Measurements from ENCODE around the gene MED16.
A peak's percentile ranks its signal among the peaks of the same experiment; 100 is the strongest.

DNA sequence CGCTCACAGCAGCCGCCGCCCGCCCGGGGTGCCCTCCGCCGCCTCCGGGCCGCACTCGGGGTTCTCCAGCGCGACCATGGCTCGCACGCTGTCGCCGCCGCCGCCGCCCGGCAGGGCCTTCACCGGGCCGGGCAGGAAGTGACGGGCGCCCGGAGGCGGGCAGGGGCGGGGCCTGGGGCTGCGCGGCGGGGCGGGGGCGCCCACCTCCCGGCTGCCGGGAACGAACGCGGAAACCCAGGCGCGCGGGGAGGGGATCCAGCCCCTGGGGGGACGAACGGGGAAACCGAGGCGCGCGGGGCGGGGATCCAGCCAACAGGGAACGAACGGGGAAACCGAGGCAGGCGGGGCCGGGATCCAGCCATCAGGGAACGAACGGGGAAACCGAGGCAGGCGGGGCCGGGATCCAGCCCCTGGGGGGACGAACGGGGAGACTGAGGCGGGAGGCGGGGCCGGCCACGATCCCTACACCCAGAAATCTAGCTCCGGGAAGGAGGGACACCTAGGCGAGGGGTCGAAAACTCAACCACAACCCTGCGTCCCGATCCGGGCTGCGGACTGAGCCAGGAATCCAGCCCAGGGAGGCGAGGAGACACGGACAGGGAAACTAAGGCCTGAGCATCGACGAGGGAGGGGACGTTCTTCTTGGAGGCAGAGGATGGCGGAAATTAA lies 20.2 kb upstream of the MED16 start, which contains the start of gene R3HDM4:
- peak; percentile 5 to 42 for TF ChIP-seq POLR2A (IDR thresholded peaks at IDR 0.05)
- TF ChIP-seq, protein P1, sequence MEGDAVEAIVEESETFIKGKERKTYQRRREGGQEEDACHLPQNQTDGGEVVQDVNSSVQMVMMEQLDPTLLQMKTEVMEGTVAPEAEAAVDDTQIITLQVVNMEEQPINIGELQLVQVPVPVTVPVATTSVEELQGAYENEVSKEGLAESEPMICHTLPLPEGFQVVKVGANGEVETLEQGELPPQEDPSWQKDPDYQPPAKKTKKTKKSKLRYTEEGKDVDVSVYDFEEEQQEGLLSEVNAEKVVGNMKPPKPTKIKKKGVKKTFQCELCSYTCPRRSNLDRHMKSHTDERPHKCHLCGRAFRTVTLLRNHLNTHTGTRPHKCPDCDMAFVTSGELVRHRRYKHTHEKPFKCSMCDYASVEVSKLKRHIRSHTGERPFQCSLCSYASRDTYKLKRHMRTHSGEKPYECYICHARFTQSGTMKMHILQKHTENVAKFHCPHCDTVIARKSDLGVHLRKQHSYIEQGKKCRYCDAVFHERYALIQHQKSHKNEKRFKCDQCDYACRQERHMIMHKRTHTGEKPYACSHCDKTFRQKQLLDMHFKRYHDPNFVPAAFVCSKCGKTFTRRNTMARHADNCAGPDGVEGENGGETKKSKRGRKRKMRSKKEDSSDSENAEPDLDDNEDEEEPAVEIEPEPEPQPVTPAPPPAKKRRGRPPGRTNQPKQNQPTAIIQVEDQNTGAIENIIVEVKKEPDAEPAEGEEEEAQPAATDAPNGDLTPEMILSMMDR (IDR thresholded peaks at IDR 0.05) = no peak

All from adrenal gland (tissue), 5 donors.